ENCODE measurements around the gene ANGPTL3. TPM values are rescaled to one million over a fixed set of nuclear protein-coding genes. Genes with fewer than 3 reads are reported as not detected.

Gene ANGPTL3
- total RNA-seq, 1 donor from 2014 or later = 0.10 TPM

GRCh38 chr1:62628506-62628905 lies 31.2 kb downstream of the ANGPTL3 start:
- H3K4me1 Mint-ChIP-seq (ENCODE audit: low read depth) = peaks cover 26% of the 10 kb centered on the region
- peaks cover 23% of the 10 kb centered on the region for H3K36me3 Mint-ChIP-seq (ENCODE audit: low read depth)
- no peak for DNase-seq (ENCODE audit: low spot score)
- H3K27ac Mint-ChIP-seq (ENCODE audit: unreplicated experiment) = no peak overlapping the region
- no peak for TF ChIP-seq CTCF (IDR thresholded peaks at IDR 0.05)
- no peaks in the 10 kb centered on the region for H3K27me3 Mint-ChIP-seq (ENCODE audit: low read depth)
- peaks cover 2% of the 10 kb centered on the region for H3K9me3 Mint-ChIP-seq (ENCODE audit: low read depth)
- H3K4me3 Mint-ChIP-seq (ENCODE audit: unreplicated experiment) = no peak overlapping the region

- no peak overlapping the region for H3K4me3 Mint-ChIP-seq (ENCODE audit: unreplicated experiment)
- H3K4me1 Mint-ChIP-seq (ENCODE audit: low read depth) = no peaks in the 10 kb centered on the region
- peaks cover 16% of the 10 kb centered on the region for H3K36me3 Mint-ChIP-seq (ENCODE audit: low read depth)
- H3K9me3 Mint-ChIP-seq (ENCODE audit: low read depth) = peaks cover 6% of the 10 kb centered on the region
- no peak for TF ChIP-seq CTCF (IDR thresholded peaks at IDR 0.05)
- no peak for DNase-seq (ENCODE audit: low spot score)
- no peak overlapping the region for H3K27ac Mint-ChIP-seq (ENCODE audit: unreplicated experiment)
- no peaks in the 10 kb centered on the region for H3K27me3 Mint-ChIP-seq (ENCODE audit: low read depth)
Measured at GRCh38 chr1:62637392-62638105, 40.2 kb downstream of the ANGPTL3 start.

- H3K4me3 Mint-ChIP-seq (ENCODE audit: unreplicated experiment) = no peak overlapping the region
- TF ChIP-seq CTCF (IDR thresholded peaks at IDR 0.05) = no peak
- no peak for DNase-seq (ENCODE audit: low spot score)
- no peak overlapping the region for H3K27ac Mint-ChIP-seq (ENCODE audit: unreplicated experiment)
- peaks cover 10% of the 10 kb centered on the region for H3K9me3 Mint-ChIP-seq (ENCODE audit: low read depth)
- H3K4me1 Mint-ChIP-seq (ENCODE audit: low read depth) = no peaks in the 10 kb centered on the region
- H3K36me3 Mint-ChIP-seq (ENCODE audit: low read depth) = peaks cover 27% of the 10 kb centered on the region
- no peaks in the 10 kb centered on the region for H3K27me3 Mint-ChIP-seq (ENCODE audit: low read depth)
Measured at GRCh38 chr1:62643283-62643682, 46.0 kb downstream of the ANGPTL3 start.

- Mint-ChIP-seq H3K4me3 (ENCODE audit: unreplicated experiment) (no peak overlapping the region), H3K27ac (ENCODE audit: unreplicated experiment) (no peak overlapping the region), H3K9me3 (ENCODE audit: low read depth) (peaks cover 3% of the 10 kb centered on the region), H3K4me1 (ENCODE audit: low read depth) (peaks cover 11% of the 10 kb centered on the region), H3K27me3 (ENCODE audit: low read depth) (no peaks in the 10 kb centered on the region), H3K36me3 (ENCODE audit: low read depth) (peaks cover 8% of the 10 kb centered on the region)
- TF ChIP-seq CTCF (IDR thresholded peaks at IDR 0.05) = no peak
- no peak for DNase-seq (ENCODE audit: low spot score)
Measured at GRCh38 chr1:62652387-62652786, 55.1 kb downstream of the ANGPTL3 start.

GRCh38 chr1:62654744-62655143 lies 57.4 kb downstream of the ANGPTL3 start:
- Mint-ChIP-seq H3K4me3 (ENCODE audit: unreplicated experiment) (no peak overlapping the region), H3K36me3 (ENCODE audit: low read depth) (peaks cover 8% of the 10 kb centered on the region), H3K27me3 (ENCODE audit: low read depth) (no peaks in the 10 kb centered on the region), H3K9me3 (ENCODE audit: low read depth) (peaks cover 3% of the 10 kb centered on the region), H3K27ac (ENCODE audit: unreplicated experiment) (peak overlapping the region; percentile 25), H3K4me1 (ENCODE audit: low read depth) (peaks cover 11% of the 10 kb centered on the region)
- no peak for DNase-seq (ENCODE audit: low spot score)
- no peak for TF ChIP-seq CTCF (IDR thresholded peaks at IDR 0.05)

Other genes with a start within 250 kb of the ANGPTL3 start
- gene USP1, start 160.5 kb upstream of the ANGPTL3 start, total RNA-seq = 21.9 to 27.0 TPM (median 23.0 TPM) in 3 replicates
- gene DOCK7, start 90.9 kb downstream of the ANGPTL3 start, total RNA-seq = 79.7 to 88.4 TPM (median 83.2 TPM) in 3 replicates
- 7.1 to 11.1 TPM (median 8.6 TPM) in 3 replicates for gene ATG4C, start 186.6 kb downstream of the ANGPTL3 start, total RNA-seq